ELF-1 (cell line): ENCODE results near the gene NOVA1.

Experiments
- DNase-seq: peaks from one replicate; pipeline ENCODE4 v3.0.0-alpha.2; 2016; ENCODE audit warnings: low read depth, low spot score

Gene NOVA1

DNA sequence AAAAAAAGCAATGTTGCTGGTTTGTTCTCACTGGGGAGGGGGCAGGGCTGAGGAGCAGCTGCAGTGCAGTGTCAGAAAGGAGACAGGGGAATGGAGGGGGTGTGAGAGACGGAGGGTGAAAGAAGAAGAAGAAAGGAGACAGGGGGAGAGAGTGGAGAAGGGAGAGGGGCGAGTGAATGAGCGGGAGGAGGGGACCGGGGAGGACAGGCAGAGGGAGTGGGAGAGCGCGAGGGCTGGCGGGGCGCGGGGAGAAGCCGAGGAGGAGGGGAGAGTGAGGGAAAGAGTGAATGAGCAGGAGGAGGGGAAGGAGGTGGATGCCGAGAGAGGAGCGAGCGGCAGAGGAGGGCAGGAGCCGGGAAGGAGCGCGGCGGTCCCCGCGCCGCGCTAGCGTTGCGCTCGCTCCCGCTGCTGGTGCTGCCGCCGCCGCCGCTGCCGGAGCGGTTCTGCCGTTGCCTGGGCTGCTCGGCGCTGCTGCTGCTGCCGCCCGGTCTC lies at the start of gene NOVA1:
NOVA1 (minus strand) TSS at position 445 of the 492 bp plus-strand sequence. CDS start 597 bp downstream, outside the sequence.
- peak; percentile 57 for DNase-seq

DNA sequence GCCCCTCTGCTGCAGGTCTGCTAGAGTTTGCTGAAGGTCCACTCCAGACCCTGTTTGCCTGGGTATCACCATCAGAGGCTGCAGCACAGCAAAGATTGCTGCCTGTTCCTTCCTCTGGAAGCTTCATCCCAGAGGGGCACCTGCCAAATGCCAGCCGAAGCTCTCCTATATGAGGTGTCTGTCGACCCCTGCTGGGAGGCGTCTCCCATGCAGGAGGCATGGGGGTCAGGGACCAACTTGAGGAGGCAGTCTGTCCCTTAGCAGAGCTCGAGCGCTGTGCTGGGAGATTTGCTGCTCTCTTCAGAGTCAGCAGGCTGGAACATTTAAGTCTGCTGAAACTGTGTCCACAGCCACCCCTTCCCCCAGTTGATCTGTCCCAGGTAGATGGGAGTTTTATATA lies 47.2 kb upstream of the NOVA1 start:
- DNase-seq, result peak; percentile 7

GRCh38 chr14:26636561-26636960 lies 38.7 kb upstream of the NOVA1 start:
- DNase-seq, result no peak

GRCh38 chr14:26634946-26635345 lies 37.1 kb upstream of the NOVA1 start:
- peak; percentile 4 for DNase-seq

DNA sequence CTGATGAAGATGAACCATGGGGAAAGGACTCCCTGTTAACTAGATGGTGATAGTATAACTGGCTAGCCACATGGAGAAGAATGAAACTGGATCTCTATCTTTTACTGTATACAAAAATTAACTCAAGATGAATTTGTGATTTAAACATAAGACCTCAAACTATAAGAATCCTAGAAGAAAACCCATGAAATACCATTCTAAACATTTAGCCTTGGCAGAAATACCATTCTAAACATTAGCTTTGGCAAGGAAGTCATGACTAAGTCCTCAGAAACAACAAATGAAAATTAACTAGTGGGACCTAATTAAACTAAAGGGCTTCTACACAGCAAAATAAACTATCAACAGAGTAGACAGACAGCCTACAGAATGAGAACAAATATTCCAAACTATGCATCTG lies 28.4 kb upstream of the NOVA1 start:
- no peak for DNase-seq

DNA sequence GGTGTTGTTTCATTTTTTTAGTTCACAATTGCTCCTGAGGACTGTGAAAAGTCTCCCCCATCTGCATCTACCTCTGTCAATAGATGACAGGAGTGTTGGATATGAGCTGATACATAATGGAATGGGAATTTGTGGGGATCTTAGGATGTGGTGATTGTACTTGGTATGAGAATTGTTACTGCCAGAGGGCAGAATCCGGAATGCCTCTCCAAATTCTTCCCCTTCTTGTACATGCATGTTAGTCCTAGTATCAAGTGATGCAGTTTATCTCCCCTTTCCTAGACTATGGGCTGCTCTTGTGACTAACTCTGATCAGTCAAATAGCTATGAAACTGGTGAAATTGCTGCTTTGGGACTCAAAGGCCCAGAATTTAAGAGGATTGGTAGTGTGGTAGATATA lies 24.8 kb upstream of the NOVA1 start:
- no peak for DNase-seq

DNA sequence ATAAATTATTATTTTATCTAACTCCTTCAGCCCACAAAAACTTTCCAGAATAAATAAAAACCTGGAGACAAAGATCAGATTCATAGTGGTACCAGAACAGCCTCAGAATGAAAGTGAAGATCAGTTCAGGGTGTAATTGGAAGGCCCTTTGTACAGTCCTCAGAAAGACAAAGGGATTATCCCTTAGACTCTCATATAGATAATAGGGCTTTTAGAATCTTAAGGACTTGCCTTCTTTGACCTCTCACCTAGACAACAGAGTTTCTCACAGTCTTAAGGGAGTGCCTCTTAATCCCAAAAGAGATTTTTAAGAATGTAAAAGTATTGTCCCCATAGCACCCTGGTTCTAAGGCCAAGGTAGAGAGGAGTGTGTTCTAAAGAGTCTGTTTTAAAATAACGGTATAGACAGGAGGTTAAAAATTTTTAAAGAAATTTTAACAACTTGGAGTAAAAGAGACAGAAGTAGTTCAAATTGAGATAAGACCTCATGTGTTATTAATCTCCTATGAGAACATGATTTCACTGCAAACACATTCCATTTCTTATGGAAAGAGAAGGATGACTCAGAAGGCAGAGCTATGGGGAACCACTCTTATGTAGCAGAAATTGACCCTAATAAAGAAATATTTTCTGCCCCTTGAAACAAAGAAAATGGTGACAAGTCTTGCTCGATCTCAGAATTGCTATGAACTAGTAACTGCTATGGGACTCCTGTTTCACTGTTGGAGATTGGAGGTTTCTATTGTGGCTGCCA lies 24.2 kb upstream of the NOVA1 start:
- no peak for DNase-seq

DNA sequence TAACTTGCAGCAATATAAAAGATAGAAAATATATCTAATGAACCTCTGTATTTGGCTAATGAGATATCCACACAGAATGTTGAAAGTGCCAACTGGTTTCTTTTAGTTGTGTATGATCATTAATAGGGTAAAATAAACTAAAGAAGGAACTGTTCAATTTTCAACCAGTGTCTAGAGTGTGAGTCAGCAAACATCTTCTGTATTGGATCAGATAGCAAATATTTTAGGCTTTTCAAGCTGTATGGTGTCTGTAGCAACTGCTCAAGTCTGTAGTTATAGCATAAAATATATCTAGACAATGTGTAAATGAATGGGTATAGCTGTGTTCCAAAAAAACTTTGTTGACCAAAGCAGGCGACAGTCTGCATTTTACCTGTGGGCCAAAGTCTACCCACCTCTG lies 23.5 kb upstream of the NOVA1 start:
- DNase-seq, result no peak

DNA sequence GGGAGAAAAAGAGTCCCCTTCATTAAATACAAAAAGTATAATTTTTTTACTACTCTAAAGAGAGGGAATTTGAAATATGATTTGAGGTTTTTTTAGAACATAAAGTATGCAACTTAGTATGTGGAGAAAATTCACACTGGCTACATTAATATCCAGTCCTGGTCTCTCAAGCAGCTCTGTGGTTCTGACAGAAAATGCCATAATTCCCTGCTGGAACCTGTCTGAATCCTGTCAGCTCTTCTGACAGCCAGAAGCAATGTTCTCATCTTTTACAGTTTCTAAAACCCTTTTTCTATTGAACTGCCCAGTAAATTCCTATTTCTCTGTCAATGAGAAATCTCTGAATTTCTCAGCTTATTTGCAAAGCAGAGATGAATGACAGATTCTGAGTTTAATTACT lies 13.4 kb upstream of the NOVA1 start:
- no peak for DNase-seq

- no peak for DNase-seq
These were observed 9.0 kb upstream of the NOVA1 start for GRCh38 chr14:26606729-26607312.

- no peak for DNase-seq
These were observed 7.8 kb upstream of the NOVA1 start for GRCh38 chr14:26605602-26606001.

- no peak for DNase-seq
These were observed 5.1 kb upstream of the NOVA1 start for GRCh38 chr14:26602902-26603301.

DNA sequence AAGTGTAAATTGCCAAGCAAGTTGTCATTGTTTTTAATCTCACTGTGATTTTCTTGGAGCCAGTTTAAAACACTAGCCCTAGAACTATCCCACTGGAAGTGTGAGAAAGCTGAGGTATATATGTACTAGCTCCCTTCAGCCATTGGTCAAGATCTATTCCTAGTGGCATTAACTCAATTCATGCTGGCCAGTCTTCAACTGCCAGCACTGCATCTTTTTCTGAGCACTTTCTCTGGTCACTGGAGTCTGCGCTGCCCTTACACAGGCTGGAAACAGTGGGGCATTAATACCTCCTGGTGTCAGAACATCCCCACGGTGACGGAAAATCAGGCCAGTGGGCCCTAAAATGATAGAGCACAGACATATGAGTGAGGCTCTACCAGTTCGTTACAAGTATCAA lies 4.0 kb upstream of the NOVA1 start:
- DNase-seq, result no peak

DNA sequence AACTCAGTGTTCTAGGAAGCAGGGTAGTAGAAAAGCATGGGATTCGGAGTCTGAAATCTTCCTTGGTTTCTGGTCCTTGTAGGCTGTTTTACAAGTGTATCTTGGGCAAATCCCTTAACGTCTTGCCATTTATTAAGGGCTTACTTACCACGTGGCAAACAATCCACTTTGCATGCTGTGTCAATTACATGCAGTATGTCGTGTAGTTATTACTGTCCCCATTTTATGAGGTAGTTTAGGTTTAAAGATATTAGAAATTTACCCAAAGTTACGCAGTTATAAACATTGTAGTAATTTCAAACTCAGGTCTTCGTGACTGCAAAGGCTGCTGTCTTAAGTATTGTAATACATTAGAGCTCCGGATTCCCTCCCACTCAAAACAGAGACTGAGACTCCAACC lies 1.5 kb upstream of the NOVA1 start:
- DNase-seq, result no peak

- no peak for DNase-seq
These were observed 869 bp upstream of the NOVA1 start for GRCh38 chr14:26598672-26599131.

DNA sequence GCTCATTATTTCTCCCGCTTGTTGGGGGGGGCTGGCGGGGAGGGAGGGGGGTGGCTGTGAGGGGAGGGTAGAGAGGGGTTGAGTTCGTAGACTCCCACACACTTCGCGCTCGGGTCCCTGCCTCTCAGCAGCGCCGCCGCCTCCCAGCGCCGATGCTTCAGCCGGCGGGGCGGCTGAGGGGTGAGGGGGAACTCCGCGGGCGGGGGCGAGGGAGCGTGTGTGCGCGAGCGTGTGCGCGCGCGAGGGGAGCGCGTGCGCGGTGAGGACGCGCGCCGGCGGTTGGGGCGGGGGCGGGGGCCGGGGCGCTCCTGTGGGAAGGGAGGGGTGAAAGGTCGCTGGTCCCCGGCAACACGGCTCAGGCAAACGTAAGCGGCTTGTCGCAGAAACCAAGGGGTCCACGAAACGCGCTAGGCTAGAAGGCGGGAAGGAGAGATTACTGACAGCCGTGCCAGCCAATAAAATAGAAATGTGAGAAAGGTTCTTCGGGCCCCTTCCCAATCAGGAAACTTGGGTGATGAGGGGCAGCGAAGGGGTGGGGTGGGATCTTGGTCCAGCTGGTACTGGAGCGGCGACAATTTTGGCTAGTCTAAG lies 343 bp upstream of the NOVA1 start:
- peak; percentile 97 for DNase-seq

DNA sequence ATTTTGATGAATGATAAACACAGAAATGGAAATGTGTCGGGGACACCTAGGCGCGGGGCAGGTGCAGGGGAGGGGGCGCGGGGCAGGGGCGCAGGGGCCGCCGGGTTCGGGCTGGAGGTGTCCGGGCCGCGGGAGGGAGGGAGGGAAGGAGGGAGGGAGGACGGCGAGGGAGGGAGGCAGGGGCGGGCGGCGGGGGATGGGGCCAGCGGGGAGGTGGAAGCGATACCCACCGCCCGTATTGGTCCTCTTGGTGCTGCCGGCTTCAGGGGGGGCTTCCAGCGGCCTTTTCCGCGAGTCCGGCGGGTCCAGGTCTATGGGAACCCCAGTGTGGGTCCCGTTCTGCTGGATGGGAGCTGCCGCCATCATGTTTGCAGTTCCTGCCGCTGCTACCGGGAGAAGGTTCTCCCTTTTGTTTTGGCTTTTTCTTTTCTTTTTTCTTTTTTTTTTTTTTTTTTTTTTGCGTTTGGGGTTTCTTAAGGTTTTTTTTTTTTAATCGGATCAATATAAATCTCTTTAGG lies 703 bp downstream of the NOVA1 start:
- peak; percentile 25 for DNase-seq

DNA sequence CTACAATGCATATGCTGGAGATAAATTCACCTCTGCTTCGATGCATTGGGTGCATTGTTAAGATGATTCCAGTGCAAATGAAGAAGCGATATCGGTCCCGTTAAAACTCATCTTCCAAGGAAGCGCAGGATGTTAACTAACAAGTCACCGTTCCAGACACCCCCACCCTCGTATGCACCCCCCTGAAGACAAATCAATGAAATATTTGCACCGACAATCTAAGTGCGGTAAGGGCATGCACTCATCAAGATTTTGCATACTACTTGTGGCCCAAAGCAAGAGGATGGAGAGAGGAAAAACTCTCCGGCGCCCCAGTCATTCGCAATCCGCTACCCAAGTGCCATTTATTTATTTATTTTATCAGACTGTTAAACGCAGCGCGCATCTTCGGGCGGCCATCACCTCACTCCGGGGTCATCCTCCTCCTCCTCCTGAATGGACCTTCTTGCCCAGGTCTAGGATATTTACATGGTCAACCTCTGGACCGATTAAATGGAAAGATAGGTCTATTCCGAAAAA lies 1.2 kb downstream of the NOVA1 start:
- DNase-seq, result peak; percentile 14

GRCh38 chr14:26595926-26596542 lies 1.8 kb downstream of the NOVA1 start:
- DNase-seq, result no peak

DNA sequence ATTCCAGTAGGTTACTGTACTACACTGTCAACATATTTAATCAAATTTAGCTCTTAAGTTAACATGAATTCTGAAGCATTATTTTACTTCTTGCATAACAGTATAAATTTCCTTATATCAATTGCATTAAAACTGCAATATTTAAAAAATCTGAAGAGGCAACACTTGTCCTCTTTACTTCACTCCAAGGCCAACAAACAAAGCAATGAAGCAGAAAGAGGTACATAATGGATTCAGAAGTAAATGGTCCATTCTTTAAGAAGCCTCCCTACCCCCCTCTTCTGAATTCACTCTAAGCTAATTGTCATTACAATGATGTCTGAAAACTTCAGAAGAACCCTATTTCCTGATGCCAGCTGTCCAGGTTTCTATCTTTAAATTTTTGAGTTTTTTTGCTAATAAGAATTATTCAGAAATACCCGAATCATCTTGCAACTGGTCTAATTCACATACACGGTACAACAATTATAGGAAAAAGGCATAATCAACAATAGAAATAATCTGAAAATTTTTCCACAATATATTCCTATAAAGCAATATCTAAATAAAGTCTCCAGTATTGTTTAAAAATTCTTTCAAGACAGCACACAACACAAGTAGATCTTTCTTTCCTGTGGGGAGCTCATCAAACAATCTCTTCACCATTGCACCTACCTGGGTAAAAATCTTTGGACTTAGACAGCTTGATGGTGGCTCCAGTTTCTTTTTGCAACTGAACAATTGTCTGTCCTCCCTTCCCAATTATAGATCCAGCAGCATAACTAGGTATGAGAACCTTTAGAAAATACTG lies 2.9 kb downstream of the NOVA1 start:
- DNase-seq, result no peak

DNA sequence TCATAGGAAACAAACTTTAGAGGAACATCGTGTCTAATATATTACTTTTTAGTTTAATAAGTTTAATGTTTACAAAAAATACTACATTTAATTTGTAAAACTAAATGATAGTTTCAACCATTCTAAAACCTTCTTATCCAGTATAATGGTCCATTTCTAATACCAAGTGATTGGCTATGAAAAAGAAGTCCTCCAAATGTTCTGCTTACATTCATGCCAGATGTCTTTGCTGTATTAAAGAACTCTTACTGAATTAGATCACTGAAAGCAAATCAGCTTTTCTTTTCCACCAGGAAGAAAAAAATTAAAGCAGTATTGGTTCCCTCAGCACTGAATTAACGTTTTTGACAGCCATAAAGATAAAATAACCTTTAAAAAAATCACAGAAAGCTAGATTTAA lies 3.7 kb downstream of the NOVA1 start:
- DNase-seq, result no peak
